Activated CD8-positive, alpha-beta T cell treated with anti-CD3 and anti-CD28 coated beads, Interleukin-2, amount 10 ng/mL, durations not matched to agents 7 days and 5 days (primary cell): Measurements from ENCODE around the gene CHN2. TPM values are rescaled to one million over a fixed set of nuclear protein-coding genes. Genes with fewer than 3 reads are reported as not detected.

Source experiments
- ATAC-seq: fragments of 150-1000 bp; cut with Tn5 transposase; one replicate; pipeline ENCODE4 v1.10.0; 2021; ENCODE audit warnings: moderate library complexity
- CTCF ChIA-PET: fragments of 350-600 bp; sonication (Branson Sonifier 250); formaldehyde crosslinking; loops from one replicate; lab custom pipeline; 2021; ENCODE audit warnings: antibody characterized with exemption; lab: Charles Lee
- POLR2A ChIA-PET: fragments of 350-600 bp; sonication (Branson Sonifier 250); formaldehyde crosslinking; loops from one replicate; lab custom pipeline; 2021; ENCODE audit warnings: antibody characterized with exemption; lab: Charles Lee
- DNase-seq: peaks from one replicate; pipeline ENCODE4 v3.0.0-alpha.2; 2020
- H3K27ac Mint-ChIP-seq: one replicate; pipeline ENCODE4 v1.8.0; 2021; ENCODE audit warnings: mild to moderate bottlenecking, mixed read lengths
- H3K27me3 Mint-ChIP-seq: one replicate; pipeline ENCODE4 v1.8.0; 2021; ENCODE audit warnings: low read depth, mixed read lengths
- H3K36me3 Mint-ChIP-seq: one replicate; pipeline ENCODE4 v1.8.0; 2021; ENCODE audit warnings: low read depth, mixed read lengths
- H3K4me1 Mint-ChIP-seq: one replicate; pipeline ENCODE4 v1.8.0; 2021; ENCODE audit warnings: low read depth, mixed read lengths
- H3K4me3 Mint-ChIP-seq: one replicate; pipeline ENCODE4 v1.8.0; 2021; ENCODE audit warnings: mild to moderate bottlenecking, mixed read lengths
- H3K9me3 Mint-ChIP-seq: one replicate; pipeline ENCODE4 v1.8.0; 2022; ENCODE audit warnings: mixed read lengths; ENCODE audit not compliant: insufficient read depth
- total RNA-seq, 2 experiments: library from RNA; stranded (reverse); gene quantifications; one replicate each; pipeline ENCODE4 v1.2.3, GENCODE V29; 2021

Gene CHN2
- total RNA-seq, 2 experiments from 2014 or later: 8.7 to 9.2 TPM

GRCh38 chr7:29308424-29308823, 113.8 kb downstream of the CHN2 start:
- Mint-ChIP-seq H3K4me1 (no peaks in the 10 kb centered on the region), H3K4me3 (no peak overlapping the region), H3K9me3 (no peaks in the 10 kb centered on the region), H3K36me3 (no peaks in the 10 kb centered on the region), H3K27ac (no peak overlapping the region), H3K27me3 (peaks cover 13% of the 10 kb centered on the region)
- no peak for ATAC-seq
- no peak for DNase-seq
- ChIA-PET CTCF (interaction anchor here (2.2 kb wide), 1 partner anchor 119 kb away, joined by 9 read pairs; no protein-coding TSS in a partner anchor), POLR2A (no interaction called here)

DNA sequence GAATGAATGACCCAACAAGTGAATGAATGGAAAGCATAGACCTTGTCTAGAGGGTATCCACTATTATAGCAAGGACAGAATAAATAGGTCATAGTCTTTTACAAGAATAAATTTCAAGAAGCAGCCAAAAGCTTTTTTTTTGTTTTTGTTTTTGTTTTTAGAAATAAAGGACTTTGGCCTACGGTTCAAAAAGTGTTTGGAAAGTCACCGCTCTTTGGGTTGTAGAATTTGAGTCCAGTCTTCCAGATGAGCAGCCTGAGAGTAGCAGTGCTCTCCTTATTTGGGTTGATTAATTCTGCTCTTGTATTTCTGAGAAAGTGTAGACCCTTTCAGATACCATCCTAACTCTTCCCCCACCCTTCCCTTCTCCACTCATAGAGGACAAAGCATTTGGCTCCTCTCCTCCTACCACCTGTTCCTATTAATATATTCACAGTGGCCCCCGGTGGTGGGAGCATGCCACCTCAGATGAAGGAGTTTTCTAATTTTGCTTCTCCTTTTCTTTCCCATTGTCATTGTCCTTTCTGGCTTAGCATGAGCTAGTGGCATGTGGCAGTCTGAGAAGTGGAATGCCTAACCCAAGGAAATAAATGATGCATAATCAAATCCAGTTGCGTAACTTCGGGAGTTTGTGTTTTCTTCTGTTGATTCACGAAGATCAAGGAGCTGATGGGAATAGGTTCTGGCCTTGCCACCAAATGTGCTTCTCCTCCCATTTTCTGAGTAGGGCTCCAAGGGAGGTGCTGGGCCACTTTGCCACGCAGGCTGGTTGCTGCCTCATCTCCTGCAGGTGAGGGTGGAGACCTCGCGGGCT, 114.7 kb downstream of the CHN2 start:
- H3K27ac Mint-ChIP-seq: no peak overlapping the region
- peaks cover 16% of the 10 kb centered on the region for H3K27me3 Mint-ChIP-seq
- no peaks in the 10 kb centered on the region for H3K4me1 Mint-ChIP-seq
- POLR2A ChIA-PET: no interaction called here
- no peaks in the 10 kb centered on the region for H3K9me3 Mint-ChIP-seq
- no peak overlapping the region for H3K4me3 Mint-ChIP-seq
- CTCF ChIA-PET: interaction anchor here (0.8 to 2.2 kb wide), 3 partner anchors 11 to 120 kb away, joined by 3 to 9 read pairs (median 3); no protein-coding TSS in a partner anchor
- no peak for ATAC-seq
- no peak for DNase-seq
- H3K36me3 Mint-ChIP-seq: no peaks in the 10 kb centered on the region

GRCh38 chr7:29310625-29311024, 116.0 kb downstream of the CHN2 start:
- Mint-ChIP-seq H3K9me3 (no peaks in the 10 kb centered on the region), H3K36me3 (no peaks in the 10 kb centered on the region), H3K27ac (no peak overlapping the region), H3K27me3 (peaks cover 20% of the 10 kb centered on the region), H3K4me1 (no peaks in the 10 kb centered on the region), H3K4me3 (no peak overlapping the region)
- ChIA-PET CTCF (interaction anchor here (2.2 kb wide), 1 partner anchor 122 kb away, joined by 9 read pairs; no protein-coding TSS in a partner anchor), POLR2A (no interaction called here)
- no peak for DNase-seq
- ATAC-seq: no peak

DNA sequence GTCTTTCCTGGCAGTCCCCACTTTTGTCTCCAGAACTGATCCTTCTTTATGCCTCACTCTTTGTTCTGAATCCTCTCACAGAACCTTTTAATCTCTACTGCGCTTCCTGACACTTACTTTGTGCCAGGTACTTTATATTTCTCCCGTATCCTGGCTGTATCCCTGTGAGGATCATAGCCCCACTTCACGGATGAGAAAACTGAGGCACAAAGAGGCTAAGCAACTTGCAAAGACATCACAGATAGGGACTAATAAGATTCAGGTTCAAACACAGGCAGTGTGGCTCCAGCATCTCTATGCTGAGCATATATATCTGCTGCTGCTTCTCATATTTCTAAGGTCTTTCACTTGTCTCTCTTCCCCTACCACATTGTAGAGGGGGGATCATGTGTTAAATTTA, 116.7 kb downstream of the CHN2 start:
- ATAC-seq (no peak), DNase-seq (no peak)
- Mint-ChIP-seq H3K9me3 (no peaks in the 10 kb centered on the region), H3K4me1 (no peaks in the 10 kb centered on the region), H3K4me3 (no peak overlapping the region), H3K27me3 (peaks cover 21% of the 10 kb centered on the region), H3K36me3 (no peaks in the 10 kb centered on the region), H3K27ac (no peak overlapping the region)
- ChIA-PET CTCF (no interaction called here), POLR2A (no interaction called here)

DNA sequence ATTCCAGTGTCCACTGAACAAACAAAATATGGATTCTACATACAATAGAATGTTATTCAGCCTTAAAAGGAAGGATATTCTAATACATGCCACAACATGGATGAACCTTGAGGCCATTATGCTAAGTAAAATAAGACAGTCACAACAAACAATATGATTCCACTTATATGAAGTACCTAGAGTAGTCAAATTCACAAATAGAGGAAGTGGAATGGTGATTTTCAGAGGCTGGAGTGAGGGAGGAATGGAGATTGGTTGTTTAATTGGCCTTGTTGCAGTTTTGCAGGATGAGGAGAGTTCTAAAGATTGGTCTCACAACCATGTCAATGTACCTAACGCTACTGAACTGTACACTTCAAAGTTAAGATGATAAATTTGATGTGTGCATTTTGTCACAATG, 119.6 kb downstream of the CHN2 start:
- ChIA-PET CTCF (no interaction called here), POLR2A (no interaction called here)
- no peak overlapping the region for H3K27ac Mint-ChIP-seq
- H3K4me3 Mint-ChIP-seq: no peak overlapping the region
- no peaks in the 10 kb centered on the region for H3K36me3 Mint-ChIP-seq
- ATAC-seq: no peak
- no peaks in the 10 kb centered on the region for H3K4me1 Mint-ChIP-seq
- H3K9me3 Mint-ChIP-seq: no peaks in the 10 kb centered on the region
- H3K27me3 Mint-ChIP-seq: peaks cover 24% of the 10 kb centered on the region
- no peak for DNase-seq

DNA sequence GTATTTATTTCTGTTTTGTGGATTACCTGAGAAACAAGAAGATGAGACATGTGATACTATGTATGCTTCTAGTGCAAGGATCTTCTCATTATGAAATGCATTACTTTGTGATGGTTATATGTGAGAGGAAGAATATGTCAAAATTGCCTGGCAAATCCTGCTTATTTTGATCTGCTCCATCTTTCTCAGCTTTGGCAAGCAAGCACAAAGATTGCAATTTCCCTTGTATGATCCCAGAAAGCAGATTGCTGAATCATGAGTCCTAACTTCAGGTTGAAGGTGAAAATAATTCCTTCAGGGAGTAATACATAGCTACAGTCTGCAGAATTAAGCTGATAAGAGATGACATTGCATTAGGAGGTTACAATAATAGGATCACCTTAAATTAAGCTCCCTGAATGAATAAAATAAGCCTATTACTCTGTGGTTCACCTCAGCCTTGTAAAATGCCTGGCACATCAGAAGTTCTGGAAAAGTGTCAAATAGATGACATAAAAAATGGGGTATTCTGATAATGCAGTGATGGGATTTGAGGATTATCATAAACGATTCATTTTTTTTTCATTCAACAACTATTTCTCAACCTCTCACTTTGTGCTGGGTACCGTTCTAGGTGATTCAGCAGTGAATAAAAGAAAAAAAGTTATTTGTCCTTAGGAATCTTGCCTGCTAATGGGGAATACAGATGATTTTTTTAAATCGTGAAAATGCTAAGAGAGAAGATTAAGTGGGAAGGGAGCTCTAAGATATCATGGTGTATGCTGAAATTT, 120.7 kb downstream of the CHN2 start:
- Mint-ChIP-seq H3K36me3 (no peaks in the 10 kb centered on the region), H3K27ac (no peak overlapping the region), H3K27me3 (peaks cover 23% of the 10 kb centered on the region), H3K9me3 (no peaks in the 10 kb centered on the region), H3K4me1 (no peaks in the 10 kb centered on the region), H3K4me3 (no peak overlapping the region)
- POLR2A ChIA-PET: no interaction called here
- ATAC-seq: no peak
- no peak for DNase-seq
- CTCF ChIA-PET: no interaction called here

DNA sequence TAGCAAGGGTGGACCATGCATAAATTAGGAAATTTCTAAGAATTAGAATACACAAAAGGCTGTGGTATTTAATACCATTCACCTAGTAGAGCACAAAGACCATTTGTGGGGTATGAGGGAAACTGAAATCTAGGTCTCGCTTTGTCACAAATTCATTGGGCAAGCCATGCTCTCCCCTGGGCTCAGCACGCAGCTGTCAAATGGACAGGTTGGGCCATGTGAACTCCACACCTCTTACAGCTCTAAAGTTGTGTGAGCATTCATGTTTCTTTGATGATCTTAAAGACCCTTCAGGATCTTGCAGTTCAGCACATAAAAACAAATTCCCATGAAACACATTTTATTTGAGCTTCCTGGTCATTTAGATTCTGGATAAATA, 121.3 kb downstream of the CHN2 start:
- peaks cover 22% of the 10 kb centered on the region for H3K27me3 Mint-ChIP-seq
- H3K9me3 Mint-ChIP-seq: no peaks in the 10 kb centered on the region
- H3K4me1 Mint-ChIP-seq: no peaks in the 10 kb centered on the region
- ChIA-PET POLR2A (no interaction called here), CTCF (interaction anchor here (1.0 kb wide), 1 partner anchor 126 kb away, joined by 4 read pairs; no protein-coding TSS in a partner anchor)
- H3K36me3 Mint-ChIP-seq: no peaks in the 10 kb centered on the region
- H3K4me3 Mint-ChIP-seq: no peak overlapping the region
- DNase-seq (no peak), ATAC-seq (no peak)
- no peak overlapping the region for H3K27ac Mint-ChIP-seq

DNA sequence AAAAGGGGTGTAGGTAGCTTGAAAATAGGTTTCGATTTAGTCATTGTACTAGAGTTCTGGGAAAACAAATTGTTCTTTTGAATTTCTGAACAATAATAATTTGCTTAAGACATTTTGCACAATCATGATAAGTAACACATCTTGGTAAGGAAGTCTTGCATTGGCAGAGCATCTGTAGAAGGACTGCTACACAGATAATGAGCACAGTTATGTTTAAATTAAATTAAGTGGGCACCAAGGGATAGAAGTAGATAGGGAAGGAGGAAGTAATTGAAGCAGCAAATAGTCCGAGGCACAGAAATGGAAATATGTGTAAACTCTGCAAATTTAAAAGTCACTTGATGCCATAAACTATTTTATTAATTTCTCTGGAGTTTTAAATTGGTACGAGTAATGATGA, 122.4 kb downstream of the CHN2 start:
- H3K27ac Mint-ChIP-seq: no peak overlapping the region
- no peak for DNase-seq
- H3K4me3 Mint-ChIP-seq: no peak overlapping the region
- ChIA-PET CTCF (interaction anchor here (1.0 kb wide), 1 partner anchor 127 kb away, joined by 4 read pairs; no protein-coding TSS in a partner anchor), POLR2A (no interaction called here)
- ATAC-seq: no peak
- no peaks in the 10 kb centered on the region for H3K36me3 Mint-ChIP-seq
- H3K27me3 Mint-ChIP-seq: peaks cover 17% of the 10 kb centered on the region
- H3K9me3 Mint-ChIP-seq: no peaks in the 10 kb centered on the region
- H3K4me1 Mint-ChIP-seq: no peaks in the 10 kb centered on the region

DNA sequence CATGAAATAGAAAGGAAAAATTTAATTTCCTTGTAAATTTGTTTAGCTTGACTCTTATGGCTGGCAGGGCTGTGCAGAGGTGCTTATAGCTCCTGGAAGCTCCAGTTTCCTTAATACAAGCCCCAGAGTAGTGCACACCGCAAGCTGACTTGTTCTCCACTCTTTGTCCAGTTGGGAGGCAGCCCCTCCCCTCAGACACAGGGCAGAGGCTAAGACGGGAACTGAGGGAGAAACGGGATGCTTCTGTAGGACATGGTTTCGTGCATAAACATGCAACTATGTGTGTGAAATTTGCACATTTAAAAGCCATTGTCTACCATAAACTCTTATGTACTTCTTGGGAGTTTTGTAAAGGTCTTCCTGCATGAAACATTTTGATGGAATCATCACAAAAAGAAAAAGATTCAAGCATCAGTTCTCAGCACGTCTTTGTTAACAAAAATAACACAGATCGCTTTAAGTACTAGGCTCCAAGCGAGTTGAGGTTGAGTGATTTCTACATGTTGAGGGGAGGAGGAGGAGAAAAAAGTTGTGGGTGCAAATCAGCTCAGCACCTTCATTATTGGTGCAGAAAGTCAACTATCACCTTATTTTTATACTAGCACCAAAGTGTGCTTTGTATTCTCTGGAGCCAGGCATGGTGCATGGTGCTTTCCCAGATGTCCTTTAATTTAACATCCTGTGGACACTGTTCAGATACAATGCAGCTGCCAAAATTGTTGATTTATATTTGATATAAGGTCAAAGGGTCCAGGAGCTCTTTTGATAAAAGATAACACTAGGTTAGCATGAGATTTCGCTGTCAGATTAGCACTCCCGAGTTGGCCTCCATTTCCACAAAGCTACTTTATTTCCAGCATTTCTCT, 124.5 kb downstream of the CHN2 start:
- POLR2A ChIA-PET: no interaction called here
- no peak overlapping the region for H3K27ac Mint-ChIP-seq
- DNase-seq (no peak), ATAC-seq (no peak)
- no peak overlapping the region for H3K4me3 Mint-ChIP-seq
- H3K4me1 Mint-ChIP-seq: no peaks in the 10 kb centered on the region
- no peaks in the 10 kb centered on the region for H3K9me3 Mint-ChIP-seq
- H3K36me3 Mint-ChIP-seq: no peaks in the 10 kb centered on the region
- CTCF ChIA-PET: interaction anchor here (1.1 kb wide), 1 partner anchor 22 kb away, joined by 3 read pairs; no protein-coding TSS in a partner anchor
- H3K27me3 Mint-ChIP-seq: peaks cover 10% of the 10 kb centered on the region

- no peak overlapping the region for H3K27ac Mint-ChIP-seq
These were observed 125.3 kb downstream of the CHN2 start for GRCh38 chr7:29319719-29320521.

GRCh38 chr7:29320577-29320976, 126.0 kb downstream of the CHN2 start:
- ChIA-PET POLR2A (no interaction called here), CTCF (interaction anchor here (1.4 kb wide), 1 partner anchor 11 kb away, joined by 3 read pairs; no protein-coding TSS in a partner anchor)
- Mint-ChIP-seq H3K4me1 (no peaks in the 10 kb centered on the region), H3K4me3 (no peak overlapping the region), H3K27ac (no peak overlapping the region), H3K9me3 (no peaks in the 10 kb centered on the region), H3K36me3 (no peaks in the 10 kb centered on the region), H3K27me3 (peaks cover 5% of the 10 kb centered on the region)
- DNase-seq: no peak
- ATAC-seq: no peak

More at GRCh38 chr7:29319719-29320521, 125.3 kb downstream of the CHN2 start:
- H3K27me3 Mint-ChIP-seq: peaks cover 5% of the 10 kb centered on the region
- ATAC-seq: no peak
- DNase-seq: no peak
- ChIA-PET POLR2A (no interaction called here), CTCF (interaction anchor here (1.4 kb wide), 1 partner anchor 10 kb away, joined by 3 read pairs; no protein-coding TSS in a partner anchor)
- H3K4me1 Mint-ChIP-seq: no peaks in the 10 kb centered on the region
- no peaks in the 10 kb centered on the region for H3K9me3 Mint-ChIP-seq
- no peak overlapping the region for H3K4me3 Mint-ChIP-seq
- H3K36me3 Mint-ChIP-seq: no peaks in the 10 kb centered on the region
